ENCODE results near the gene GPS1. TPM values are rescaled to one million over a fixed set of nuclear protein-coding genes. Genes with fewer than 3 reads are reported as not detected.
A peak's percentile ranks its signal among the peaks of the same experiment; 100 is the strongest.

The GPS1 gene
- total RNA-seq, 1 donor from 2014 or later = 112 TPM

DNA sequence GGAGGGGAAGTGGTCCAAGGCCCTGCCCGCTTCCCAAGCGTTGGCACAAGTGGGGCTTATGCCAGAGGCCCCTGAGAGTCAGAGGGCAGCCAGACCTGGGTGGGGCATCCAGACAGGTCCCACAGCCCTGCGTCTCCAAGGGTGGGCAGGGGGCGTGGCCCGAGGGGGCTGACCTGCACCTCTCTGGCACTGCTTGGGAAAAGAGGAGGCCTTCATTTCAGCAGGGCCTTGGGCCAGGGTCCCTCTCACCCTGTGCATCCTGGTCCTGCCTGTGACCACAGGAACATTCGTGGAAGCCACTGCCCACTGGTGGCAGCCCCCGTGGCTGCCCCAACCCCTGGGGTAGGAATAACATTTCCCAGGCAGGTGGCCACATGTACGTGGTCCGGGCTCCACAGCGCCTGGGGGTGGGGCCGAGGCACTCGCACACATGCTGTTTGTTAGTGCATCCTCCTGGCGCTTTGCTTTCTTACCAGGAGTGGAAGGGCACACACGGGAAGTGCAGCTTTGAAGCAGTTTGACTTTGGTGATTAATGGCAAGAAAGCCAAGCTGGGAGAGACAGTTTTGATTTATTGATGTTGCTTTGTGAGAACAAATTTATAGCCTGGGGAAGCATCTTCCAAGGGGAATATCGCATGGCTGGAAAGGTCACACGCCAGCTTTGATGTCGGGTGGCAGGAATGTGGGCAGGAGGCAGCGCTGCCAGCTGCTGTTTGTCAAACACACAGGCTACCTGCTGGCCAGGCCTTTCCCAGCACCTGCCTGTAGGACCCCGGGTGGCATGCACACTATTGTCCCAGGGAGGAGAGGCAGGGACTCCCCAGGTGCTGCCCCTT lies 33.3 kb upstream of the GPS1 start:
- Mint-ChIP-seq H3K4me1 (ENCODE audit: low read depth) (peaks cover 9% of the 10 kb centered on the region), H3K36me3 (ENCODE audit: low read depth) (peaks cover 2% of the 10 kb centered on the region), H3K27me3 (ENCODE audit: insufficient read depth) (no peaks in the 10 kb centered on the region), H3K27ac (no peak overlapping the region), H3K9me3 (no peaks in the 10 kb centered on the region), H3K4me3 (no peak overlapping the region)
- DNase-seq (ENCODE audit: low spot score) = no peak
- intact Hi-C loops (cut with micrococcal nuclease) = no loop called here

DNA sequence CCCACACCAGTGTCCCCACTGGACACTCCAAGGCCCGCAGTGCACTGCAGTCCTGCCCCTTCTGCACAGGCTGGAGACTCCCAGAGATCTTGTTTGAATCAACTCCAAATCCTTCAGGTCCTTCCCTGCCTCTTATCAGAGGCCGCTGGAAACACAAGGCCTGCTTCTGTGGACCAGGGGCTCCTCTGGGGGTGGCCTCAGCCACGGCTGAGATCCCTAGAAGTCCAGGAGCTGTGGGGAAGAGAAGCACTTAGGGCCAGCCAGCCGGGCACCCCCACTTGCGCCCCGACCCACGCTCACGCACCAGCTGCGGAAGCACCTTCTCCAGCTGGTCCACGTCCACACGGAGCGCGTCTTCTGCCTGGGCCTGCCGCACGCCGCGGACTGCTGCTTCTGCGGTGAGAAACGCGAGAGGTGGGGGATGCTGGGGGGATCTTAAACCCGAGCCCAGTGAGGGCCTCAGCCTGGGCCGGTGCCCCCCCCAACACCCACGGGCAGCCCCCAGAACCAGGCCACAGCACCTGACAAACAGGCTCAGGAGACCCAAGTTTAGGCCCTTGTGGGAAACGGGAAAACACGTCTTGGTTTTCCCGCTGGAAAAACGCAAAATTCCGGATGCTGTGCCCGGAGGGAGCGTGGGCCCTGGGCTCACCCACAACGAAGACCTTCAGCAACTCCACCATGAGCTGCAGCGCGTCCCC lies 32.6 kb upstream of the GPS1 start:
- no peaks in the 10 kb centered on the region for H3K9me3 Mint-ChIP-seq
- DNase-seq (ENCODE audit: low spot score) = no peak
- no peak overlapping the region for H3K4me3 Mint-ChIP-seq
- intact Hi-C loops (cut with micrococcal nuclease) = no loop called here
- peaks cover 3% of the 10 kb centered on the region for H3K36me3 Mint-ChIP-seq (ENCODE audit: low read depth)
- H3K27me3 Mint-ChIP-seq (ENCODE audit: insufficient read depth) = no peaks in the 10 kb centered on the region
- H3K27ac Mint-ChIP-seq = no peak overlapping the region
- peaks cover 14% of the 10 kb centered on the region for H3K4me1 Mint-ChIP-seq (ENCODE audit: low read depth)

DNA sequence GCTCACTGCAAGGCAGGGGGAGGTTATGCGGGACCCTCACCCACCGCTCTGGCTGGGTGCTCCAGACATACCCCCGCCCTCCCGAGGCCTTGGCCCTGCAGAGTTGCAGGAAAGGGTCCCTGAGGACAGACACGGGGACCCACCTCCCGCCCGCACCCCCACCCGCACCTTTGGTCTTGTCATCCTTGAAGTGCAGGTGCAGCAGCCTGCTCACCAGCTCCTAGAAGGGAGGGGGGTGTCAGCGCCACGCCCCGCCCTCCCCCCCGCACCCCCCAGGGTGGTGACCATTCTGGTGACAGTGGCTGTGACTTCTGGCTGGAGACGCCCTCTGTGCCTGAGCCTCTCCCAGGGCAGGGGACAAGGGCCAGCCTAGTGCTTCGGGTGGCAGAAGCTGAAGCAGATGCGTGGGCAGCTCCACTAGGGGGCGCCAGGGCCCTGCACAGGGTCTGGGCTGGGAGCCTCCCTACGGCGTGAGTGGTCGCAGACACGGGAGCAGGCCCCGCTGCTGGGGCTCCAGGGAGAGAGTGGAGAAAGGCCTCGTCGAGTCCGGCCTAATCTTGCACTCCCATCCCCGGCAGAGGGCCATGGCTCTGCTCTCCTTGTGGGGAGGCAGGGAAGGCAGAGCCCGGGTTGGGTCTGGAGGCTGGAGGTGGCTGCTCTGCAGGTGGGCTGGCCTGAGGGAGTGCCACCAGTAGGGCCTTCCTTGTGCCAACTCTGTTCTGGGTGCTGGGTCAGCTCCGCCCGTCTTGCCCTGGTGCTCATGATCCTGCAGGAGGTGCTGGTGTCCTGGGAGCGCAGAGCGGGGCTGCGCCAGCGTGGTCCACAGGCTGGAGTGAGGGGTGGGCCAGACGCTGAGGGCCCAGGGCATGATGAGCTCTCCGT lies 31.8 kb upstream of the GPS1 start:
- Mint-ChIP-seq H3K4me1 (ENCODE audit: low read depth) (peaks cover 15% of the 10 kb centered on the region), H3K27me3 (ENCODE audit: insufficient read depth) (no peaks in the 10 kb centered on the region), H3K9me3 (no peaks in the 10 kb centered on the region), H3K36me3 (ENCODE audit: low read depth) (peaks cover 3% of the 10 kb centered on the region), H3K4me3 (peak overlapping the region; percentile 30), H3K27ac (no peak overlapping the region)
- DNase-seq (ENCODE audit: low spot score) = peak; percentile 57
- intact Hi-C loops (cut with micrococcal nuclease) = loop anchor here (1.0 to 10.0 kb wide), 4 partner anchors 47 to 308 kb away; partner anchors contain the start of genes DUS1L and SLC25A10

DNA sequence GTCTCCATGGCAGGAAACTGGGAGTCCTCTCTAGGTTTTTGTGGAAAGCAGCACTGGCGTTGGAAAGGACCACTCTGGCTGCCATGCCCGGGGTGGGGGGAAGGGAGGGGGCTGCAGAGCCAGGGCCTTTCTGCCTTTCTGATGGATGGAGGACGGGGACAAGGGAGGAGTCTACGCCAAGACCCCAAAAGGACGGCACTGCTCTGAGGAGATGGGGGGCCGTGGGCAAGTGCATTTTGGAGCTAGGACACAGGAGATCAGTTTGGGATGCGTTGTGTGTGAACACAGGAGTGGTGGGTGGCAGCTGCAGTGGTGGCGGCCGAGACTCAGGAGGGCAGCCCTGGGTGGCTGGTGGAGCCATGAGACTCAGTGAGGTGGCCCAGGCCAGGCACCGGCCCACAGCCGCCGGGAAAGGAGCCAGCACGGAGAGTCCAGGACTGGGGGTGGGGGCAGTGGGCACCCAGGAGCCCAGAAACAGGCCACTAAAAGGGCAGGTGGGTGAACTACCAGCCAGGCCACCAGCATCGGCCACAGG lies 31.1 kb upstream of the GPS1 start:
- no peak overlapping the region for H3K27ac Mint-ChIP-seq
- H3K27me3 Mint-ChIP-seq (ENCODE audit: insufficient read depth) = no peaks in the 10 kb centered on the region
- DNase-seq (ENCODE audit: low spot score) = no peak
- no peaks in the 10 kb centered on the region for H3K9me3 Mint-ChIP-seq
- H3K4me1 Mint-ChIP-seq (ENCODE audit: low read depth) = peaks cover 15% of the 10 kb centered on the region
- intact Hi-C loops (cut with micrococcal nuclease) = loop anchor here (1.0 to 10.0 kb wide), 4 partner anchors 47 to 308 kb away; partner anchors contain the start of genes DUS1L and SLC25A10
- peak overlapping the region; percentile 30 for H3K4me3 Mint-ChIP-seq
- peaks cover 3% of the 10 kb centered on the region for H3K36me3 Mint-ChIP-seq (ENCODE audit: low read depth)

- H3K4me3 Mint-ChIP-seq = peak overlapping the region; percentile 90
- peaks cover 15% of the 10 kb centered on the region for H3K4me1 Mint-ChIP-seq (ENCODE audit: low read depth)
- peaks cover 3% of the 10 kb centered on the region for H3K36me3 Mint-ChIP-seq (ENCODE audit: low read depth)
- peak overlapping the region; percentile 68 for H3K27ac Mint-ChIP-seq
- no peaks in the 10 kb centered on the region for H3K27me3 Mint-ChIP-seq (ENCODE audit: insufficient read depth)
- no peaks in the 10 kb centered on the region for H3K9me3 Mint-ChIP-seq
- peak; percentile 31 for DNase-seq (ENCODE audit: low spot score)
- intact Hi-C loops (cut with micrococcal nuclease) = loop anchor here (5.0 to 10.0 kb wide), 3 partner anchors 46 to 309 kb away; partner anchors contain the start of genes DUS1L and SLC25A10
Measured at GRCh38 chr17:82021107-82021899, 30.4 kb upstream of the GPS1 start.

DNA sequence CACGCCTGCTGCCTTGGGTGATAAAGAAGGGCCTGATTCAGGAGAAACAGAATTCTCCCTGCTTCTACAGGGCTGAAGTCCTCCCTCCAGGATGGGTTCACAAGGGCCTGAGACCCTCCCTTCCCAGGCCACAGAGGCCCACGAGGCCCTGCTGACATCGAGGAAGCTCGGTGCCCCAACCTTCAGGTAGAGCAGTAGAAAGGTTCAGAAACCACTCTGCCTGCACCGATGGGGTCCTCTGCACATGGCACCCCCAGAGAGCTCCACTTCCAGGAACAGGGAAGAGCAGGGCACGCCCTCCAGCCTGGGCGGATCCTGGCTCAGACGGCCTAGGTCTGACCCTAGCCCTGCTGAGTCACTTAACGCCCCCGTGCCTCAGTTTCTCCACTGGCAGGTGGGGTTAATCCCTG lies 29.8 kb upstream of the GPS1 start:
- peaks cover 3% of the 10 kb centered on the region for H3K36me3 Mint-ChIP-seq (ENCODE audit: low read depth)
- H3K27ac Mint-ChIP-seq = peak overlapping the region; percentile 68
- H3K9me3 Mint-ChIP-seq = no peaks in the 10 kb centered on the region
- H3K4me1 Mint-ChIP-seq (ENCODE audit: low read depth) = peaks cover 15% of the 10 kb centered on the region
- peak overlapping the region; percentile 90 for H3K4me3 Mint-ChIP-seq
- no peak for DNase-seq (ENCODE audit: low spot score)
- H3K27me3 Mint-ChIP-seq (ENCODE audit: insufficient read depth) = no peaks in the 10 kb centered on the region
- intact Hi-C loops (cut with micrococcal nuclease) = loop anchor here (2.0 to 10.0 kb wide), 6 partner anchors 45 to 695 kb away; partner anchors contain the start of genes DUS1L, FN3KRP, MAFG and P4HB

- Mint-ChIP-seq H3K27ac (peak within 1 kb of the TSS; percentile 68), H3K4me1 (ENCODE audit: low read depth) (peaks cover 15% of the 10 kb centered on the region), H3K36me3 (ENCODE audit: low read depth) (peaks cover 3% of the 10 kb centered on the region), H3K4me3 (peak within 1 kb of the TSS; percentile 90), H3K9me3 (no peaks in the 10 kb centered on the region), H3K27me3 (ENCODE audit: insufficient read depth) (no peaks in the 10 kb centered on the region)
- DNase-seq (ENCODE audit: low spot score) = no peak
- intact Hi-C loops (cut with micrococcal nuclease) = loop anchor here (2.0 to 10.0 kb wide), 6 partner anchors 45 to 694 kb away; partner anchors contain the start of genes DUS1L, FN3KRP, MAFG and P4HB
Measured at GRCh38 chr17:82022310-82022980, 29.3 kb upstream of the GPS1 start, which contains the start of gene CENPX. TSS of gene CENPX (minus strand) at chr17:82022878. CDS start at chr17:82022861, 17 bp downstream.

DNA sequence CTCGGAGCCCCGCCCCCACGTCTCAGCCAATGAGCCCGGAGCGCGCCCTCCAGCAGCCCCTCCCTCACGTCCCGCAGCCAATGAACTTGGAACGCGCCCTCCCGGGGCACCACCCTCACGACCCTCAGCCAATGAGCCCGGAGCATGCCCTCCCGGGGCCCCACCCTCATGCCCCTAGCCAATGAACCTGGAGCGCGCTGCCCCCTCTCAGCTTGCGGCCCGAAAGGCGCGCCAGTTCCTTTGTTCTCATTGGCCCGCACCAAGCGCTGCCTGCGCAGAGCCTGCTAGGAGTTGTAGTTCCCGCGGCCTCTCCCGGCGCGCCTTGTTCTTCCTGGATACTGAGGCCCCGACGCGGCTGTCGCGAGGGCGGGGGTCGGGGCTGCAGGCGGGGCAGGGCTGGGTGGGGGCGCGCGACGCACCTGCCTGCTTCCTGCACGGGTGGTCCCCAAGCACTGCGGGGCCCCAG lies 28.7 kb upstream of the GPS1 start, which contains the start of gene LRRC45:
LRRC45 (plus strand) TSS at position 325 of the 466 bp plus-strand sequence. CDS start 339 bp downstream, outside the sequence.
- peak within 1 kb of the TSS; percentile 68 for H3K27ac Mint-ChIP-seq
- intact Hi-C loops (cut with micrococcal nuclease) = loop anchor here (1.0 to 10.0 kb wide), 11 partner anchors 8 to 694 kb away; partner anchors contain the start of genes ASPSCR1, DCXR, DUS1L and FASN
- H3K9me3 Mint-ChIP-seq = no peaks in the 10 kb centered on the region
- peak; percentile 100 for DNase-seq (ENCODE audit: low spot score)
- H3K36me3 Mint-ChIP-seq (ENCODE audit: low read depth) = peaks cover 3% of the 10 kb centered on the region
- H3K27me3 Mint-ChIP-seq (ENCODE audit: insufficient read depth) = no peaks in the 10 kb centered on the region
- H3K4me1 Mint-ChIP-seq (ENCODE audit: low read depth) = peaks cover 15% of the 10 kb centered on the region
- peak within 1 kb of the TSS; percentile 90 for H3K4me3 Mint-ChIP-seq

- peak overlapping the region; percentile 44 for H3K27ac Mint-ChIP-seq
- no peaks in the 10 kb centered on the region for H3K9me3 Mint-ChIP-seq
- peaks cover 15% of the 10 kb centered on the region for H3K4me1 Mint-ChIP-seq (ENCODE audit: low read depth)
- H3K4me3 Mint-ChIP-seq = peak overlapping the region; percentile 85
- peaks cover 3% of the 10 kb centered on the region for H3K36me3 Mint-ChIP-seq (ENCODE audit: low read depth)
- no peak for DNase-seq (ENCODE audit: low spot score)
- no peaks in the 10 kb centered on the region for H3K27me3 Mint-ChIP-seq (ENCODE audit: insufficient read depth)
- intact Hi-C loops (cut with micrococcal nuclease) = loop anchor here (1.0 to 10.0 kb wide), 11 partner anchors 8 to 693 kb away; partner anchors contain the start of genes ASPSCR1, DCXR, DUS1L and FASN
Measured at GRCh38 chr17:82023447-82024241, 28.1 kb upstream of the GPS1 start.

- H3K36me3 Mint-ChIP-seq (ENCODE audit: low read depth) = peaks cover 5% of the 10 kb centered on the region
- no peak overlapping the region for H3K27ac Mint-ChIP-seq
- H3K4me3 Mint-ChIP-seq = no peak overlapping the region
- H3K9me3 Mint-ChIP-seq = no peaks in the 10 kb centered on the region
- no peaks in the 10 kb centered on the region for H3K27me3 Mint-ChIP-seq (ENCODE audit: insufficient read depth)
- no peak for DNase-seq (ENCODE audit: low spot score)
- H3K4me1 Mint-ChIP-seq (ENCODE audit: low read depth) = peaks cover 15% of the 10 kb centered on the region
- intact Hi-C loops (cut with micrococcal nuclease) = loop anchor here (5.0 to 10.0 kb wide), 3 partner anchors 42 to 313 kb away; partner anchors contain the start of genes DUS1L and SLC25A10
Measured at GRCh38 chr17:82024859-82025258, 26.8 kb upstream of the GPS1 start.

Measured in activated T-helper 1 cell treated with anti-CD3 and anti-CD28 coated beads, Interleukin-12 subunit alpha, Interleukin-12 subunit beta, Interleukin-2, Interleukin-4 antibody, amounts not matched to agents 30 ng/mL and 10 ng/mL and 1 ng/mL, durations not matched to agents 14 hours and 24 hours and 36 hours (primary cell).